CD14-positive monocyte (primary cell): ENCODE results near the gene BANK1. TPM values are rescaled to one million over a fixed set of nuclear protein-coding genes. Genes with fewer than 3 reads are reported as not detected.

Source experiments
- DNase-seq, 3 donors: peaks; one replicate each; pipeline ENCODE4 v3.0.0-alpha.2; 2011 to 2022
- H2AFZ ChIP-seq: 2 replicates; pipeline ENCODE4 v1.6.0; 2012; ENCODE audit warnings: mild to moderate bottlenecking, low read depth, low read length, inconsistent platforms; ENCODE audit not compliant: insufficient read depth, poor library complexity, severe bottlenecking
- H3K27ac ChIP-seq, 2 donors: 1 replicate in 1 of 2; 2 replicates in 1 of 2; pipeline ENCODE4 v1.5.1; 2012 to 2013; ENCODE audit warnings: low read length in 2 of 2, control low read depth in 1 of 2, inconsistent platforms in 1 of 2, low read depth in 1 of 2, mild to moderate bottlenecking in 1 of 2
- H3K27me3 ChIP-seq, 2 donors: one replicate each; pipeline versions ENCODE4 v1.6.0 to v1.6.1; 2011 to 2013; ENCODE audit warnings: low read length in 2 of 2; ENCODE audit not compliant: control insufficient read depth in 2 of 2, insufficient read depth in 2 of 2
- H3K36me3 ChIP-seq, 2 donors: replicated peaks in 1 of 2; 1 replicate in 1 of 2; 2 replicates in 1 of 2; pipeline versions ENCODE4 v1.5.1 to v1.6.1; 2012 to 2013; ENCODE audit warnings: low read length in 2 of 2, control low read depth in 1 of 2, inconsistent platforms in 1 of 2, mild to moderate bottlenecking in 1 of 2; ENCODE audit not compliant: insufficient read depth in 2 of 2, control insufficient read depth in 1 of 2
- H3K4me1 ChIP-seq, 2 donors: 1 replicate in 1 of 2; 2 replicates in 1 of 2; pipeline versions ENCODE4 v1.5.1 to v1.6.1; 2012 to 2013; ENCODE audit warnings: low read length in 2 of 2, control low read depth in 1 of 2, inconsistent platforms in 1 of 2, mild to moderate bottlenecking in 1 of 2, moderate library complexity in 1 of 2; ENCODE audit not compliant: insufficient read depth in 2 of 2, control insufficient read depth in 1 of 2
- H3K4me2 ChIP-seq: replicated peaks from 2 replicates; pipeline ENCODE3; 2012; ENCODE audit warnings: low read length, moderate library complexity, mild to moderate bottlenecking; ENCODE audit not compliant: poor library complexity, severe bottlenecking; ENCODE audit errors: extremely low read depth
- H3K4me3 ChIP-seq, 3 experiments: fragments of 200-600 bp in 1 of 3; sonication (generic) in 1 of 3; replicated peaks in 1 of 3; 1 replicate in 2 of 3; 2 replicates in 1 of 3; pipeline ENCODE4 v1.5.1; 2011 to 2013; ENCODE audit warnings: low read length in 3 of 3, mild to moderate bottlenecking in 3 of 3, control low read depth in 2 of 3, low read depth in 2 of 3, inconsistent platforms in 1 of 3, moderate library complexity in 1 of 3
- H3K79me2 ChIP-seq: 2 replicates; pipeline ENCODE4 v1.6.0; 2012; ENCODE audit warnings: mild to moderate bottlenecking, control low read depth, inconsistent platforms, low read length, moderate library complexity; ENCODE audit not compliant: insufficient read depth
- H3K9ac ChIP-seq: 2 replicates; pipeline ENCODE4 v1.6.0; 2017; ENCODE audit warnings: low read length, mild to moderate bottlenecking; ENCODE audit not compliant: insufficient read depth, poor library complexity, severe bottlenecking
- H3K9me3 ChIP-seq, 2 donors: replicated peaks in 1 of 2; 1 replicate in 1 of 2; 2 replicates in 1 of 2; pipeline versions ENCODE4 v1.5.1 to v1.6.1; 2012 to 2013; ENCODE audit warnings: low read length in 2 of 2, control low read depth in 1 of 2; ENCODE audit not compliant: control insufficient read depth in 1 of 2, insufficient read depth in 1 of 2
- H4K20me1 ChIP-seq: 2 replicates; pipeline ENCODE4 v1.6.0; 2012; ENCODE audit warnings: mild to moderate bottlenecking, low read length, control low read depth, moderate library complexity; ENCODE audit not compliant: insufficient read depth
- H3K27ac Mint-ChIP-seq, 7 donors: one replicate each; pipeline ENCODE4 v1.8.0; 2020; ENCODE audit warnings: mild to moderate bottlenecking in 7 of 7, mixed read lengths in 7 of 7, moderate library complexity in 6 of 7, inconsistent platforms in 2 of 7
- H3K27me3 Mint-ChIP-seq, 3 donors: one replicate each; pipeline ENCODE4 v1.8.0; 2021 to 2022; ENCODE audit warnings: low read depth in 3 of 3, mild to moderate bottlenecking in 3 of 3, mixed read lengths in 3 of 3, moderate library complexity in 3 of 3, inconsistent platforms in 1 of 3
- H3K36me3 Mint-ChIP-seq, 2 donors: one replicate each; pipeline ENCODE4 v1.8.0; 2020; ENCODE audit warnings: mixed read lengths in 2 of 2, inconsistent platforms in 1 of 2, mild to moderate bottlenecking in 1 of 2
- H3K4me1 Mint-ChIP-seq: one replicate; pipeline ENCODE4 v1.8.0; 2020; ENCODE audit warnings: mild to moderate bottlenecking, mixed read lengths
- H3K4me3 Mint-ChIP-seq, 2 donors: one replicate each; pipeline ENCODE4 v1.8.0; 2020; ENCODE audit warnings: mild to moderate bottlenecking in 2 of 2, mixed read lengths in 2 of 2, moderate library complexity in 1 of 2
- H3K9me3 Mint-ChIP-seq, 7 donors: one replicate each; pipeline ENCODE4 v1.8.0; 2020 to 2022; ENCODE audit warnings: mixed read lengths in 7 of 7, mild to moderate bottlenecking in 6 of 7, moderate library complexity in 6 of 7, inconsistent platforms in 2 of 7
- WGBS: methylation state at CpG from one replicate; pipeline ENCODE4 v1.1.5; 2013; ENCODE audit warnings: missing lambda C conversion rate; ENCODE audit not compliant: insufficient coverage; 5-methylcytosine and 5-hydroxymethylcytosine counted together
- intact Hi-C, 2 donors: fragments of 100-400 bp; cut with micrococcal nuclease; formaldehyde crosslinking; loops; one replicate each; pipeline versions ENCODE4 v1.15.0 to v1.15.1; 2023
- polyA plus RNA-seq, 3 donors: library from polyadenylated mRNA; depleted of rRNA in 1 of 3; unstranded in 2 of 3; stranded (reverse) in 1 of 3; fragments of 300-500 nt in 2 of 3; fragments of >200 nt in 1 of 3; fragmentation: Illumina TruSeq in 2 of 3; gene quantifications; 1 replicate in 2 of 3; 2 replicates in 1 of 3; pipeline ENCODE4 v1.2.3, GENCODE V29; 2012 to 2021
- TF ChIP-seq, protein P1 (sequence below): fragments of 200-600 bp; IDR thresholded peaks from one replicate; pipeline ENCODE4 v1.8.0; 2022; ENCODE audit warnings: antibody characterized with exemption, mild to moderate bottlenecking

BANK1 gene
- polyA plus RNA-seq, 3 donors, result 2.6 to 5.2 (median 2.9) TPM

DNA sequence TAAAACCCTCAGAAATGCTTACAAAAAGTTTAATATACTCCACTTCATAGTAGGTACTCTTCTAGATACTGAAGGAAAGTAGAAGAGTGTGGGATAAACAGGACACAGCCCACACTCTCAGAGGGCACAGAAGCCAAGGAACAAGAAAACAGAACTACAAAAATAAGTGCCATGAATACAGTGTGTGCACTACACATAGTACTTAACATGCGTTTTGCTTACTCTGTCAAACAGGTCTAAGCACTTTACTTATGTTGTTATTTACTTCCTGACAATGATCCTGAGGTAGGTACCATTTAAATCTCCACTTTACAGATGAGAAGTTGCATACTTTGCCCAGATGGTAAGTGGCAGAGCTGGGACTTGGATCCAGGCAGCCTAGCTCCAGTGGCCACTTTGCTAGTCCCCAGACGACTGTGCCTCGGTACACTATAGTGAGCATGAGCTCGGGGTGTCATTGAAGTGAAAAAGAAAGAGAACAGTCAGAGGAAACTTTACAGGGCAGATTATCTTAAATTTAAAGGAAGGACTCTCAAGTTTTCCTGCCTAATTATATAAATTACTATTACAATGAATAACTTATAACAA lies 120.3 kb downstream of the BANK1 start:
- Histone ChIP-seq H3K4me3 (no peak overlapping the region), H4K20me1 (no peaks in the 10 kb centered on the region), H3K36me3 (no peaks in the 10 kb centered on the region), H2AFZ (no peak overlapping the region), H3K27me3 (no peaks in the 10 kb centered on the region), H3K9me3 (peaks cover 0 to 14% of the 10 kb centered on the region in 2 donors), H3K27ac (no peak overlapping the region), H3K79me2 (no peaks in the 10 kb centered on the region), H3K4me1 (no peaks in the 10 kb centered on the region), H3K4me2 (no peak overlapping the region), H3K9ac (no peak overlapping the region)
- intact Hi-C loops, result no loop called here
- Mint-ChIP-seq H3K9me3 (peaks cover 8 to 19% (median 10%) of the 10 kb centered on the region in 7 donors), H3K36me3 (no peaks in the 10 kb centered on the region), H3K27ac (peak overlapping the region in 1 of 7 donors; percentile 52), H3K4me3 (no peak overlapping the region), H3K27me3 (peaks cover 0 to 3% (median 0%) of the 10 kb centered on the region in 3 donors), H3K4me1 (no peaks in the 10 kb centered on the region)
- TF ChIP-seq, protein P1, sequence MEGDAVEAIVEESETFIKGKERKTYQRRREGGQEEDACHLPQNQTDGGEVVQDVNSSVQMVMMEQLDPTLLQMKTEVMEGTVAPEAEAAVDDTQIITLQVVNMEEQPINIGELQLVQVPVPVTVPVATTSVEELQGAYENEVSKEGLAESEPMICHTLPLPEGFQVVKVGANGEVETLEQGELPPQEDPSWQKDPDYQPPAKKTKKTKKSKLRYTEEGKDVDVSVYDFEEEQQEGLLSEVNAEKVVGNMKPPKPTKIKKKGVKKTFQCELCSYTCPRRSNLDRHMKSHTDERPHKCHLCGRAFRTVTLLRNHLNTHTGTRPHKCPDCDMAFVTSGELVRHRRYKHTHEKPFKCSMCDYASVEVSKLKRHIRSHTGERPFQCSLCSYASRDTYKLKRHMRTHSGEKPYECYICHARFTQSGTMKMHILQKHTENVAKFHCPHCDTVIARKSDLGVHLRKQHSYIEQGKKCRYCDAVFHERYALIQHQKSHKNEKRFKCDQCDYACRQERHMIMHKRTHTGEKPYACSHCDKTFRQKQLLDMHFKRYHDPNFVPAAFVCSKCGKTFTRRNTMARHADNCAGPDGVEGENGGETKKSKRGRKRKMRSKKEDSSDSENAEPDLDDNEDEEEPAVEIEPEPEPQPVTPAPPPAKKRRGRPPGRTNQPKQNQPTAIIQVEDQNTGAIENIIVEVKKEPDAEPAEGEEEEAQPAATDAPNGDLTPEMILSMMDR, result no peak
- WGBS, result 83% methylated on average over 1 of the region's 4 CpGs
- DNase-seq, result no peak

DNA sequence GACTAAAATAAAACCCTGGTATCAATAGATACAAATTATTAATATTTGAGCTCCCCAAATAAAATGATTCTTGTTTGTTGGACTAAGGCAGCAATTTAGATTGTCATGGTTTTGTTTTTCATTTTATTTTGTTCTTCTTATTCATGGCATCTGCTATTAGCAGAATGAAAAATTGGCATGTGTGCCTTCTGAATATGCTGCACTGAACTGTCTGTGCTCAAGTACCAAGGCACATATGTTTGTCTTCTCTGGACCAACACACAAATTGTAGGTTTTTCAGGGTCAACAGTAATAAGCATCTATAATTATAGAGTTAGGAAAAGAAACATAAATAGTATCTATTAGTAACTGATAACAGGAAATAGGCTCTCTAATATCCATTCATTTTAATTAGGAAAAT lies 121.1 kb downstream of the BANK1 start:
- Mint-ChIP-seq H3K36me3 (no peaks in the 10 kb centered on the region), H3K9me3 (peaks cover 5 to 14% (median 7%) of the 10 kb centered on the region in 7 donors), H3K27me3 (peaks cover 0 to 1% (median 0%) of the 10 kb centered on the region in 3 donors), H3K4me1 (no peaks in the 10 kb centered on the region), H3K4me3 (no peak overlapping the region), H3K27ac (no peak overlapping the region)
- Histone ChIP-seq H3K27ac (no peak overlapping the region), H3K79me2 (no peaks in the 10 kb centered on the region), H3K9me3 (peaks cover 0 to 9% of the 10 kb centered on the region in 2 donors), H3K4me1 (no peaks in the 10 kb centered on the region), H3K4me3 (no peak overlapping the region), H3K36me3 (no peaks in the 10 kb centered on the region), H2AFZ (no peak overlapping the region), H3K9ac (no peak overlapping the region), H3K27me3 (no peaks in the 10 kb centered on the region), H3K4me2 (no peak overlapping the region), H4K20me1 (no peaks in the 10 kb centered on the region)
- intact Hi-C loops, result no loop called here
- DNase-seq, result no peak
- TF ChIP-seq, protein P1, result no peak
